Measurements from ENCODE around the gene TMPRSS11A.

Gene TMPRSS11A

GRCh38 chr4:67980512-67980911, 17.2 kb upstream of the TMPRSS11A start:
- no peak for DNase-seq (ENCODE audit: extremely low spot score)
- TF ChIP-seq CTCF (IDR thresholded peaks at IDR 0.05; ENCODE audit: control extremely low read depth, extremely low read depth, low read depth, missing control alignments): no peak
- POLR2A ChIA-PET: no interaction called here
- CTCF ChIA-PET: no interaction called here

- TF ChIP-seq CTCF (IDR thresholded peaks at IDR 0.05; ENCODE audit: control extremely low read depth, extremely low read depth, low read depth, missing control alignments): no peak
- POLR2A ChIA-PET: no interaction called here
- DNase-seq (ENCODE audit: extremely low spot score): no peak
- CTCF ChIA-PET: no interaction called here
Measured at GRCh38 chr4:67973608-67974007, 10.3 kb upstream of the TMPRSS11A start.

- ChIA-PET POLR2A (no interaction called here), CTCF (no interaction called here)
- DNase-seq (ENCODE audit: extremely low spot score): no peak
- no peak for TF ChIP-seq CTCF (IDR thresholded peaks at IDR 0.05; ENCODE audit: control extremely low read depth, extremely low read depth, low read depth, missing control alignments)
Measured at GRCh38 chr4:67954890-67955289, 8.4 kb downstream of the TMPRSS11A start.

- ChIA-PET POLR2A (no interaction called here), CTCF (no interaction called here)
- no peak for DNase-seq (ENCODE audit: extremely low spot score)
- no peak for TF ChIP-seq CTCF (IDR thresholded peaks at IDR 0.05; ENCODE audit: control extremely low read depth, extremely low read depth, low read depth, missing control alignments)
Measured at GRCh38 chr4:67941074-67941473, 22.2 kb downstream of the TMPRSS11A start.

- ChIA-PET CTCF (no interaction called here), POLR2A (no interaction called here)
- no peak for DNase-seq (ENCODE audit: extremely low spot score)
- TF ChIP-seq CTCF (IDR thresholded peaks at IDR 0.05; ENCODE audit: control extremely low read depth, extremely low read depth, low read depth, missing control alignments): no peak
Measured at GRCh38 chr4:67940506-67940905, 22.8 kb downstream of the TMPRSS11A start.

- POLR2A ChIA-PET: no interaction called here
- DNase-seq (ENCODE audit: extremely low spot score): no peak
- CTCF ChIA-PET: no interaction called here
- no peak for TF ChIP-seq CTCF (IDR thresholded peaks at IDR 0.05; ENCODE audit: control extremely low read depth, extremely low read depth, low read depth, missing control alignments)
Measured at GRCh38 chr4:67939195-67939594, 24.1 kb downstream of the TMPRSS11A start.

- TF ChIP-seq CTCF (IDR thresholded peaks at IDR 0.05; ENCODE audit: control extremely low read depth, extremely low read depth, low read depth, missing control alignments): no peak
- DNase-seq (ENCODE audit: extremely low spot score): no peak
- CTCF ChIA-PET: interaction anchor here (1.5 kb wide), 1 partner anchor 23 kb away, joined by 3 read pairs; no protein-coding TSS in a partner anchor
- POLR2A ChIA-PET: no interaction called here
Measured at GRCh38 chr4:67935888-67936287, 27.4 kb downstream of the TMPRSS11A start.
